ENCODE data around the gene ATP6V0A1.
A peak's percentile ranks its signal among the peaks of the same experiment; 100 is the strongest.

ATP6V0A1 gene

DNA sequence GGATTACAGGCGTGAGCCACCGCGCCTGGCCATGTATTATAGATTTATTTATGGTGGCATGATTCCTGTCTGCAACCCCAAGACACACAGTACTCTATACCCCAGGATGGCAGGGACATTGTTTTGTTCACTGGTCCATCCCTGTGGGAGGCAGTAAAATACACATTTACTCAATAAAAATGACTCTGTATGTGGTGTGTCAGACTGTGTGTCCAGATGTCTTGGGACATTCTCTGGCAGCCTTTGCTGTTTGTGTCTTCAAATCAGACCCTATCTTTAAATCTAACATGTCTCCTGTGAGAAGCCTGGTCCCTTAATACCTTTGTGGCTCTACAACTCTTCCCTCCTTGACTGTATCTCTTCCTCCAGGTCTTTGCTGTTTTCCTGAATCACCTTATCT, 101.6 kb downstream of the ATP6V0A1 start:
- TF ChIP-seq CTCF (IDR thresholded peaks at IDR 0.05) = no peak
- Histone ChIP-seq H3K4me1 (peaks cover 4 to 48% (median 40%) of the 10 kb centered on the region in 4 donors), H3K27ac (peak overlapping the region in 1 of 2 donors; percentile 87), H3K27me3 (no peaks in the 10 kb centered on the region), H3K36me3 (peaks cover 9 to 14% (median 10%) of the 10 kb centered on the region in 3 donors), H3K4me3 (no peak overlapping the region), H3K9me3 (no peaks in the 10 kb centered on the region)
- DNase-seq = no peak
- intact Hi-C loops (cut with DNase I; ENCODE audit: low total_unique reads) = no loop called here

- Histone ChIP-seq H3K4me3 (peak within 1 kb of the TSS; percentile 69 to 90), H3K4me1 (peaks cover 4 to 53% (median 43%) of the 10 kb centered on the region in 4 donors), H3K9me3 (no peaks in the 10 kb centered on the region), H3K27ac (peak within 1 kb of the TSS; percentile 83 to 87), H3K36me3 (peaks cover 16 to 24% (median 20%) of the 10 kb centered on the region in 3 donors), H3K27me3 (no peaks in the 10 kb centered on the region)
- TF ChIP-seq CTCF (IDR thresholded peaks at IDR 0.05) = no peak
- intact Hi-C loops (cut with DNase I; ENCODE audit: low total_unique reads) = no loop called here
- peak; percentile 95 to 98 for DNase-seq
Observed at GRCh38 chr17:42561897-42562387, 103.3 kb downstream of the ATP6V0A1 start, which contains the start of gene COASY. Gene COASY (plus strand): TSS chr17:42562148. CDS start chr17:42562623, 475 bp downstream.

GRCh38 chr17:42562388-42563142, 103.9 kb downstream of the ATP6V0A1 start:
- no peak for TF ChIP-seq CTCF (IDR thresholded peaks at IDR 0.05)
- no peaks in the 10 kb centered on the region for H3K27me3 ChIP-seq
- peak overlapping the region; percentile 69 to 90 for H3K4me3 ChIP-seq
- no peak for DNase-seq
- intact Hi-C loops (cut with DNase I; ENCODE audit: low total_unique reads) = no loop called here
- no peaks in the 10 kb centered on the region for H3K9me3 ChIP-seq
- peaks cover 4 to 54% (median 46%) of the 10 kb centered on the region in 4 donors for H3K4me1 ChIP-seq
- H3K27ac ChIP-seq = peak overlapping the region; percentile 83 to 87
- peaks cover 16 to 24% (median 20%) of the 10 kb centered on the region in 3 donors for H3K36me3 ChIP-seq

GRCh38 chr17:42563143-42563509, 104.4 kb downstream of the ATP6V0A1 start:
- H3K4me1 ChIP-seq = peaks cover 4 to 59% (median 50%) of the 10 kb centered on the region in 4 donors
- intact Hi-C loops (cut with DNase I; ENCODE audit: low total_unique reads) = no loop called here
- TF ChIP-seq CTCF (IDR thresholded peaks at IDR 0.05) = no peak
- no peak for DNase-seq
- no peaks in the 10 kb centered on the region for H3K27me3 ChIP-seq
- no peaks in the 10 kb centered on the region for H3K9me3 ChIP-seq
- peak overlapping the region; percentile 69 to 90 for H3K4me3 ChIP-seq
- peaks cover 16 to 24% (median 20%) of the 10 kb centered on the region in 3 donors for H3K36me3 ChIP-seq
- peak overlapping the region; percentile 83 to 87 for H3K27ac ChIP-seq

DNA sequence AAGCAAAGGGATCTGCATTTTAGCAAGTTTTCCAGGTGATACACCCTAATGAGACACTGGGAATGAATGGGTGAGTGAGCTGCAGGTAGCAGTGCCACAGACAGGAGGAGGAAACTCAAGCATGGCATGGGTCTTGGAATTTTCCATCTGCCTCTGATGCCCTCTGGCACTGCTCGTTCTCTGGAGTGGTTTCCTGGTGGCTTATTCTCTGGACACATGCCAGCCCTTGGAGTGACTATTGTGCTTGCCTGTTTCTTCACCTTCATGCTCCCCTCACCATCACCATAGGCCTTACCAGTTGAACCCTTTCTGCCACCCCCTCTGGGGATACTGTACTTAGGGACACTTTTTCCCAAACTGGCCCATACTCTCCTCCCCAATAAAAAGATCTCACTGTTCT, 104.9 kb downstream of the ATP6V0A1 start:
- DNase-seq = no peak
- Histone ChIP-seq H3K36me3 (peaks cover 16 to 28% (median 23%) of the 10 kb centered on the region in 3 donors), H3K9me3 (no peaks in the 10 kb centered on the region), H3K4me1 (peaks cover 4 to 63% (median 54%) of the 10 kb centered on the region in 4 donors), H3K4me3 (peak overlapping the region; percentile 69 to 90), H3K27me3 (no peaks in the 10 kb centered on the region), H3K27ac (no peak overlapping the region)
- no peak for TF ChIP-seq CTCF (IDR thresholded peaks at IDR 0.05)
- intact Hi-C loops (cut with DNase I; ENCODE audit: low total_unique reads) = no loop called here

All from tibial artery (tissue), 4 donors.